DOHH2 (cell line): ENCODE measurements around the gene C11orf65.

Source experiments
- H3F3A ChIP-seq: fragments of 200-600 bp; sonication (generic), shearing (Covaris generic); 2 replicates; pipeline ENCODE4 v1.6.0; 2016; ENCODE audit warnings: antibody characterized with exemption, mild to moderate bottlenecking; ENCODE audit not compliant: control insufficient read depth, insufficient read depth
- H3K27ac ChIP-seq: fragments of 200-600 bp; sonication (generic); 2 replicates; pipeline ENCODE4 v1.5.1; 2014; ENCODE audit warnings: low read depth, mild to moderate bottlenecking, low read length, moderate library complexity
- H3K27me3 ChIP-seq: fragments of 200-600 bp; sonication (generic); 2 replicates; pipeline ENCODE4 v1.6.1; 2014; ENCODE audit warnings: mild to moderate bottlenecking, low read length, mixed read lengths; ENCODE audit not compliant: control insufficient read depth
- H3K36me3 ChIP-seq: fragments of 200-600 bp; sonication (generic); 2 replicates; pipeline ENCODE4 v1.6.1; 2014; ENCODE audit warnings: mild to moderate bottlenecking, low read length, moderate library complexity, mixed read lengths; ENCODE audit not compliant: control insufficient read depth
- H3K4me1 ChIP-seq: fragments of 200-600 bp; sonication (generic); 2 replicates; pipeline ENCODE4 v1.6.1; 2014; ENCODE audit warnings: mild to moderate bottlenecking, low read length, mixed read lengths; ENCODE audit not compliant: control insufficient read depth
- H3K4me2 ChIP-seq: fragments of 200-600 bp; sonication (generic); 2 replicates; pipeline ENCODE4 v1.6.0; 2014; ENCODE audit warnings: mild to moderate bottlenecking, low read length, moderate library complexity
- H3K4me3 ChIP-seq: fragments of 200-600 bp; sonication (generic); 2 replicates; pipeline ENCODE4 v1.5.1; 2014; ENCODE audit warnings: mild to moderate bottlenecking, low read length, mixed read lengths
- H3K79me2 ChIP-seq: fragments of 200-600 bp; sonication (generic); 2 replicates; pipeline ENCODE4 v1.6.1; 2014; ENCODE audit warnings: mild to moderate bottlenecking, low read length, mixed read lengths; ENCODE audit not compliant: control insufficient read depth
- H3K9me2 ChIP-seq: fragments of 200-600 bp; sonication (generic); replicated peaks from 2 replicates; pipeline ENCODE4 v1.6.1; 2014; ENCODE audit warnings: mild to moderate bottlenecking, low read length, mixed read lengths; ENCODE audit not compliant: control insufficient read depth
- H3K9me3 ChIP-seq: fragments of 200-600 bp; sonication (generic); 2 replicates; pipeline ENCODE4 v1.6.1; 2014; ENCODE audit warnings: antibody characterized with exemption, low read length, mixed read lengths; ENCODE audit not compliant: control insufficient read depth, insufficient read depth
- H4K20me1 ChIP-seq: fragments of 200-600 bp; sonication (generic); 2 replicates; pipeline ENCODE4 v1.6.0; 2014; ENCODE audit warnings: low read depth, mild to moderate bottlenecking, antibody characterized with exemption, low read length, moderate library complexity; ENCODE audit not compliant: control insufficient read depth, insufficient read depth
- CTCF ChIP-seq: fragments of 200-600 bp; sonication (generic); IDR thresholded peaks from one replicate; pipeline ENCODE4 v1.5.1; 2014; ENCODE audit warnings: antibody characterized with exemption, mild to moderate bottlenecking, low read depth, low read length; ENCODE audit not compliant: poor library complexity, severe bottlenecking
- EZH2phosphoT487 ChIP-seq: fragments of 200-600 bp; sonication (generic); IDR thresholded peaks from 2 replicates; pipeline ENCODE4 v1.6.1; 2017; ENCODE audit warnings: borderline replicate concordance, mild to moderate bottlenecking, antibody characterized with exemption, low read length, moderate library complexity, mixed read lengths

C11orf65 gene

GRCh38 chr11:108474664-108475463 is 7.5 kb upstream of the C11orf65 start:
- no peaks in the 10 kb centered on the region for H3F3A ChIP-seq
- H3K27me3 ChIP-seq: no peaks in the 10 kb centered on the region
- no peak overlapping the region for H3K4me2 ChIP-seq
- H3K79me2 ChIP-seq: no peaks in the 10 kb centered on the region
- H3K9me2 ChIP-seq: no peaks in the 10 kb centered on the region
- H3K9me3 ChIP-seq: no peaks in the 10 kb centered on the region
- no peaks in the 10 kb centered on the region for H4K20me1 ChIP-seq
- H3K4me1 ChIP-seq: no peaks in the 10 kb centered on the region
- H3K36me3 ChIP-seq: no peaks in the 10 kb centered on the region
- no peak overlapping the region for H3K4me3 ChIP-seq
- TF ChIP-seq CTCF (no peak), EZH2phosphoT487 (no peak)
- H3K27ac ChIP-seq: no peak overlapping the region

DNA sequence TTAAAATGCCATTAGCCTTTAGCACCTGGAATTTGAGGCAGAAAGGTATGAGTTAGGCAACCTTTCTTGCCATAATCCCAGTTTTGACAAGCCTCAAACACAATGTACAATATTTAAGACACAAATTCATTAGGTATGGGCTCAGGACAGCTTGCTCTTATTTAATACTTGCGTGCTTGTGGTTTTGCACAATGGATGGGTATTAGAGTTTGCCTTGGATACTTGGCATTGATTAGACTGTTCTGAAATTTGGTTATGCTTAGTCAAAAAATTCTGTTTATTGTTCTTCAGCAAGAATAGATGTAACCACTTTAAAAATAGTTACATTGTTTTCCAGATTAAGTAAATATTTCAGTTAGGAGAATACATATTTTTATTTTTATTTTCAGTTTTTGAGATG is 5.4 kb upstream of the C11orf65 start:
- no peaks in the 10 kb centered on the region for H3K36me3 ChIP-seq
- H3K4me3 ChIP-seq: no peak overlapping the region
- no peaks in the 10 kb centered on the region for H3K79me2 ChIP-seq
- H3K9me2 ChIP-seq: no peaks in the 10 kb centered on the region
- no peaks in the 10 kb centered on the region for H3K9me3 ChIP-seq
- no peaks in the 10 kb centered on the region for H4K20me1 ChIP-seq
- no peak overlapping the region for H3K27ac ChIP-seq
- no peak overlapping the region for H3K4me2 ChIP-seq
- H3K27me3 ChIP-seq: no peaks in the 10 kb centered on the region
- no peaks in the 10 kb centered on the region for H3F3A ChIP-seq
- peaks cover 7% of the 10 kb centered on the region for H3K4me1 ChIP-seq
- TF ChIP-seq CTCF: no peak
- no peak for TF ChIP-seq EZH2phosphoT487

- Histone ChIP-seq H3K9me2 (no peaks in the 10 kb centered on the region), H3K4me1 (peaks cover 14% of the 10 kb centered on the region), H3K27me3 (no peaks in the 10 kb centered on the region), H3K9me3 (no peaks in the 10 kb centered on the region), H3K79me2 (peaks cover 6% of the 10 kb centered on the region; the same call in 1 of the 2 replicates), H4K20me1 (no peaks in the 10 kb centered on the region), H3K36me3 (no peaks in the 10 kb centered on the region; the same call in 1 of the 2 replicates), H3K27ac (no peak overlapping the region), H3K4me2 (0 out of 2 replicates have a peak overlapping the region, but pooled peaks have one; percentile 89), H3K4me3 (no peak overlapping the region), H3F3A (no peaks in the 10 kb centered on the region)
- TF ChIP-seq EZH2phosphoT487 (no peak), CTCF (no peak)
These were observed 1.1 kb upstream of the C11orf65 start for GRCh38 chr11:108468478-108468864.
